ENCODE data around the gene PSEN2. TPM values are rescaled to one million over a fixed set of nuclear protein-coding genes. Genes with fewer than 3 reads are reported as not detected.

The PSEN2 gene
- total RNA-seq, 1 experiment from 2014 or later = 37.5 TPM

- peak overlapping the region; percentile 91 for H3K27ac Mint-ChIP-seq (ENCODE audit: unreplicated experiment)
- no peaks in the 10 kb centered on the region for H3K27me3 Mint-ChIP-seq (ENCODE audit: insufficient read depth, unreplicated experiment)
- H3K4me3 ChIP-seq (ENCODE audit: low read depth, low read length) = 0 out of 2 replicates have a peak overlapping the region, but pooled peaks have one; percentile 66
- intact Hi-C loops (cut with micrococcal nuclease; ENCODE audit: unreplicated experiment) = no loop called here
- peaks cover 38% of the 10 kb centered on the region for H3K36me3 Mint-ChIP-seq (ENCODE audit: insufficient read depth, unreplicated experiment)
- H3K4me1 Mint-ChIP-seq (ENCODE audit: low read depth, unreplicated experiment) = peaks cover 21% of the 10 kb centered on the region
- ChIA-PET POLR2A (interaction anchor here (0.6 kb wide), 1 partner anchor 118 kb away, joined by 4 read pairs; no protein-coding TSS in a partner anchor), CTCF (no interaction called here)
- no peaks in the 10 kb centered on the region for H3K27me3 ChIP-seq (replicated peaks; ENCODE audit: control insufficient read depth, insufficient read depth, low read length)
- peak overlapping the region; percentile 96 for H3K4me3 Mint-ChIP-seq (ENCODE audit: unreplicated experiment)
- H3K9me3 Mint-ChIP-seq (ENCODE audit: unreplicated experiment) = peaks cover 19% of the 10 kb centered on the region
- no peak for TF ChIP-seq CTCF (IDR thresholded peaks at IDR 0.05; ENCODE audit: insufficient read depth in 1 of 2, low read depth in 1 of 2, low read length in 1 of 2, severe bottlenecking in 1 of 2, unreplicated experiment in 1 of 2)
- H3K9me3 ChIP-seq = peaks cover 6% of the 10 kb centered on the region
- H3K36me3 ChIP-seq (ENCODE audit: control insufficient read depth, insufficient read depth, low read length) = no peaks in the 10 kb centered on the region
- BruUV-seq (replicated peaks) = no TSS peak
- H3K4me1 ChIP-seq = peaks cover 18% of the 10 kb centered on the region
- DNase-seq = no peak
Measured at GRCh38 chr1:226937940-226938725, 67.7 kb downstream of the PSEN2 start.

DNA sequence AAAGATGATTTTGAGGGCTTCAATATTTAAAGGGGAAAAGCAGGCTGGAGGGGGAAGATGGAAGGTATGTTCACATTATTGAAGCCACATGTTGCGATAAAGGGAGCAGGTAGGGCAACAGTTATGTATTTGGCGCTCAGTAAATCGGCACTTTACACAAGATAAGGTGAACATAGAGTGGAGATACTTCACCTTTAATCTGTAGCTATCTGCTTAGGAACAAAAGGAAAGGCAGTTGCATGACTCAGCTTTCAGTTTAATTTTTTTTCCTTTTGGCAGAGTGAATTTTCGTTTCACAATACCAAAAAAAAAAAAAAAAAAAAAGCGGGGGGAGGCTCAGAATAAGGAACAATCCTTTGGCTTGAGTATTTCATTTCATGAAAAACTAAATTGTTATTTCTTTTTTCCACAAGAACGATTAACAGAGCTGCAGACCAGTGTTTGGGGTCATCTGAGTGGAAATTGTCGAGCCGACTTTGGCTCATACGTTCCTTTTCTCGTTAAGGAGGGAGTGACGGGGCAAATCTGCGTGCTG is 68.6 kb downstream of the PSEN2 start:
- peak overlapping the region; percentile 96 for H3K4me3 Mint-ChIP-seq (ENCODE audit: unreplicated experiment)
- Histone ChIP-seq H3K4me3 (ENCODE audit: low read depth, low read length) (peak overlapping the region; percentile 66), H3K9me3 (peaks cover 3% of the 10 kb centered on the region), H3K36me3 (ENCODE audit: control insufficient read depth, insufficient read depth, low read length) (no peaks in the 10 kb centered on the region), H3K4me1 (peaks cover 22% of the 10 kb centered on the region), H3K27me3 (replicated peaks; ENCODE audit: control insufficient read depth, insufficient read depth, low read length) (no peaks in the 10 kb centered on the region)
- no TSS peak for BruUV-seq (replicated peaks)
- CTCF ChIA-PET = interaction anchor here (0.8 kb wide), 1 partner anchor 27 kb away, joined by 4 read pairs; no protein-coding TSS in a partner anchor
- POLR2A ChIA-PET = interaction anchor here (0.6 kb wide), 3 partner anchors 119 to 532 kb away, joined by 3 to 4 read pairs (median 3); no protein-coding TSS in a partner anchor
- peaks cover 39% of the 10 kb centered on the region for H3K36me3 Mint-ChIP-seq (ENCODE audit: insufficient read depth, unreplicated experiment)
- H3K4me1 Mint-ChIP-seq (ENCODE audit: low read depth, unreplicated experiment) = peaks cover 30% of the 10 kb centered on the region
- no peak for TF ChIP-seq CTCF (IDR thresholded peaks at IDR 0.05; ENCODE audit: insufficient read depth in 1 of 2, low read depth in 1 of 2, low read length in 1 of 2, severe bottlenecking in 1 of 2, unreplicated experiment in 1 of 2)
- H3K27ac Mint-ChIP-seq (ENCODE audit: unreplicated experiment) = peak overlapping the region; percentile 91
- intact Hi-C loops (cut with micrococcal nuclease; ENCODE audit: unreplicated experiment) = no loop called here
- H3K27me3 Mint-ChIP-seq (ENCODE audit: insufficient read depth, unreplicated experiment) = no peaks in the 10 kb centered on the region
- DNase-seq = peak in 1 of 2 experiments; percentile 25
- H3K9me3 Mint-ChIP-seq (ENCODE audit: unreplicated experiment) = peaks cover 19% of the 10 kb centered on the region

- peak overlapping the region; percentile 96 for H3K4me3 Mint-ChIP-seq (ENCODE audit: unreplicated experiment)
- H3K27ac Mint-ChIP-seq (ENCODE audit: unreplicated experiment) = peak overlapping the region; percentile 91
- peaks cover 35% of the 10 kb centered on the region for H3K4me1 Mint-ChIP-seq (ENCODE audit: low read depth, unreplicated experiment)
- DNase-seq = no peak
- H3K36me3 ChIP-seq (ENCODE audit: control insufficient read depth, insufficient read depth, low read length) = no peaks in the 10 kb centered on the region
- H3K27me3 ChIP-seq (replicated peaks; ENCODE audit: control insufficient read depth, insufficient read depth, low read length) = no peaks in the 10 kb centered on the region
- peaks cover 28% of the 10 kb centered on the region for H3K4me1 ChIP-seq
- no peak for TF ChIP-seq CTCF (IDR thresholded peaks at IDR 0.05; ENCODE audit: insufficient read depth in 1 of 2, low read depth in 1 of 2, low read length in 1 of 2, severe bottlenecking in 1 of 2, unreplicated experiment in 1 of 2)
- no peaks in the 10 kb centered on the region for H3K27me3 Mint-ChIP-seq (ENCODE audit: insufficient read depth, unreplicated experiment)
- intact Hi-C loops (cut with micrococcal nuclease; ENCODE audit: unreplicated experiment) = loop anchor here (5.0 kb wide), 1 partner anchor 67 kb away; the partner anchor contains the start of gene PSEN2
- ChIA-PET CTCF (interaction anchor here (0.8 kb wide), 1 partner anchor 27 kb away, joined by 4 read pairs; no protein-coding TSS in a partner anchor), POLR2A (interaction anchor here (0.6 kb wide), 2 partner anchors 285 to 533 kb away, joined by 3 read pairs; no protein-coding TSS in a partner anchor)
- peak overlapping the region; percentile 66 for H3K4me3 ChIP-seq (ENCODE audit: low read depth, low read length)
- peaks cover 14% of the 10 kb centered on the region for H3K9me3 Mint-ChIP-seq (ENCODE audit: unreplicated experiment)
- BruUV-seq (replicated peaks) = TSS peak; percentile 84
- no peaks in the 10 kb centered on the region for H3K9me3 ChIP-seq
- peaks cover 45% of the 10 kb centered on the region for H3K36me3 Mint-ChIP-seq (ENCODE audit: insufficient read depth, unreplicated experiment)
Measured at GRCh38 chr1:226939438-226940028, 69.1 kb downstream of the PSEN2 start.

Measured in Caco-2 (cell line).